GM21360 (cell line): ENCODE measurements around the gene STXBP2.

Source experiments
- ATAC-seq: cut with Tn5 transposase; IDR thresholded peaks from one replicate; pipeline ENCODE4 v1.9.1; 2021; ENCODE audit warnings: mild to moderate bottlenecking, moderate library complexity; ENCODE audit not compliant: unreplicated experiment

The STXBP2 gene

DNA sequence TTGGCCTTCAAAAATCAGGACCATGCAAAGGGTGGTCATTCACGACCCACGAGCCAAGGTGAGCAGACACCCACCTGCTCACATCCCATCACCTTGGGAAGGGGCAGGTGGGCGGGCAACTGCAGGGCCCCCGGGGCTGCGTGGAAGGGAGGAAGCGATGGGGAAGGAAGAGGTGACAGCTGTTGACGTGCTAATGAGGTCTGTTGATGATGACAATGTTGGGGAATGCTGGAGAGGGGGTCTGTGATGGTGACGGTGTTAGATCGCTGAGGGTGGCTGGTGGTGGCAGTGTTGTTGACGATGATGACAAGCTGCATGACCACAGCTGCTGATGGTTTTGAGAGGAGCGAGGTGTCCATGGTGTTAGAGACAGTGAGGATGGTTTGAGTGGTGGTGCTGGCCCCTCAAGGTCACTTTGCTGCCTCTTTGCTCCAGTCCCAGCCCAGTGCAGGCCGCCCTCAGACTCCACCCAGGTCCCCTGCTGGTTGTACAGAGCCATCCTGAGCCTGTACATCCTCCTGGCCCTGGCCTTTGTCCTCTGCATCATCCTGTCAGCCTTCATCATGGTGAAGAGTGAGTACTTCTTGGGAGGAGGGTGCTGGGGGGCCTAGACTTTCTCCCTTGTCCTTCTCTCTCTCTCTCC lies 40.9 kb downstream of the STXBP2 start:
- no peak for ATAC-seq

DNA sequence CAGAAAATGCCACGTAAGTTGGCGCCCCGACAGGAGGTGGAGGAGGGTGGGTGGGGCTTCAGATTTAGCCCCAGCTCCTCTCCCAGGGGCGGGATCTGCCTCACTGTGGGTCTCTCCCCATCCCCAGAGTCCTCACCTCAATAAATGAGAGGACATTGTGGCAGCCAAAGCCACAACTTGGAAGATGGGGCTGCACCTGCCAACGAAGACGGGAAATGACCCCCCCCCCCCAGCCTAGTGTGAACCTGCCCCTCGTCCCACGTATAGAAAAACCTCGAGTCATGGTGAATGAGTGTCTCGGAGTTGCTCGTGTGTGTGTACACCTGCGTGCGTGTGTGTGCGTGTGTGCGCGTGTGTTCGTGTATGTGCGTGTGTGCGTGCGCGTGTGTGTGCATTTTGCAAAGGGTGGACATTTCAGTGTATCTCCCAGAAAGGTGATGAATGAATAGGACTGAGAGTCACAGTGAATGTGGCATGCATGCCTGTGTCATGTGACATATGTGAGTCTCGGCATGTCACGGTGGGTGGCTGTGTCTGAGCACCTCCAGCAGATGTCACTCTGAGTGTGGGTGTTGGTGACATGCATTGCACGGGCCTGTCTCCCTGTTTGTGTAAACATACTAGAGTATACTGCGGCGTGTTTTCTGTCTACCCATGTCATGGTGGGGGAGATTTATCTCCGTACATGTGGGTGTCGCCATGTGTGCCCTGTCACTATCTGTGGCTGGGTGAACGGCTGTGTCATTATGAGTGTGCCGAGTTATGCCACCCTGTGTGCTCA lies 42.3 kb downstream of the STXBP2 start:
- no peak for ATAC-seq

DNA sequence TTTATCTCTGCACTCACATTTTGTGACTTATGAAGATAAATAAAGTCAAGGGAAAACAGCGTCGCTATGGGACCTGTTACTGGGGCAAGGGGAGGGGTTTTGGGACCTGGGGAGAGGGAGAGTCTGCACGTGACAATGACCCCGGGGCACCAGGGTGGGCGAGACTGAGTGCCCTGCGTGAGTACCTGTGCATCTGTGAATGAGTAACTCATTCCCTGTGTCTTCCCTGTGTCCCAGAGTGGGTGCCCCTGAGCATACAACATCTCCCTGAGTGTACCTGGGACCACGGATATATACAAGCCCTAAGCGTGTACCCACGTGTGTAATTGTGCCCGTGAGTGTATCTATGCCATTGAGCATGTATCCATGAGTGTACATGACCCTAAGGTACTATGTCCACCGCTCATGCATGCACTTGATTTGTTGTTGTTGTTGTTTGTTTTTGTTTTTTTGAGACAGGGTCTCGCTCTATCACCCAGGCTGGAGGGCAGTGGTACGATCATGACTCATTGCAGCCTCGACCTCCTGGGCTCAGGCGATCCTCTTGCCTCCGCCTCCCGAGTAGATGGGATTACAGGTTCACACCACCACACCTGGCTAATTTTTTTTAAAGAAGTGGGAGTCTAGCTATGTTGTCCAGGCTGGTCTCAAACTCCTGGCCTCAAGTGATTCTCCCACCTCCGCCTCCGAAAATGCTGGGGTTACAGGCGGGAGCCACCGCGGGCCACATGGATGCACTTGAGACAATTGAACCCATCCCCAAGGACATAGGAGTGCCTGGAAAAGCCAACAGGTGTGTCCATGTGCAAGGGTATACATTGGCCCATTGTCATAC lies 43.1 kb downstream of the STXBP2 start:
- ATAC-seq, result no peak

DNA sequence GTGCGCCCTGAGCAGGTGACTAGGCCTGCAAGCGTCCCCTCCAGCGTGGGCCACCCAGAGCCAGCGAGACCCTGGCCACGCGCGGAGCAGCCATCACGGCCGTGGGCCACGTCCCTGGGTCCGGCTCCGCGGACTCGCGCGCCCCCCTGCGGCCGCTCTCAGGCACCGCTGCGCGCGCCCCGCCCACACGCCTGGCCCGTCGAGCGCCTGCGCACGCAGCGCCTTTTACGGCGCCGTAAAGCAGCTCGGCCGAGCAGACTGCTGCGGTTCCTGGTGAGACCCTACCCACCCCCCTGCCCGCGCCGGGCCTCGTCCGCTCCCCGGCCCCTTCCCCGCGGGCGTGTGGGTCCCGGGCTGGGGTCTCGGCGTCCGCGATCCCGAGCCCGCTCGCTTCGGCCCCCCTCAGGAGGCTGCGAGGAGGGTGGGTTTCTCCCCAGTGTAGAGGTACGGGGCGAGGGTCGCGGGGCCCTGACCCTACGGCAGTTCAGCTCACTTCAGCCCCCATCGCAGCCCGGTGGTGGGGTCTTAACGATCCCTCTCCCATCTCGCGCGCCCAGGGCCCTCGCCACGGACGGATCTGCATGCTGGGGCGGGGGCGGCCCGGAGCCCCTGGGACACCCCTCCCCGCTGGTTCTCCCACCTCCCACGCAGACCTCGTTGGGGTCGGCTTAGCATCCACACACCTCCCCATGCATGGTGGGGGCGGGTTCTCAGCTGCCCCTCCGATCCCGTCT lies 43.9 kb downstream of the STXBP2 start, which contains the start of gene TRAPPC5:
TSS of gene TRAPPC5 (plus strand) at position 228 of the 734 bp plus-strand sequence. CDS start 1,421 bp downstream, outside the sequence.
- ATAC-seq, result peak; percentile 44

DNA sequence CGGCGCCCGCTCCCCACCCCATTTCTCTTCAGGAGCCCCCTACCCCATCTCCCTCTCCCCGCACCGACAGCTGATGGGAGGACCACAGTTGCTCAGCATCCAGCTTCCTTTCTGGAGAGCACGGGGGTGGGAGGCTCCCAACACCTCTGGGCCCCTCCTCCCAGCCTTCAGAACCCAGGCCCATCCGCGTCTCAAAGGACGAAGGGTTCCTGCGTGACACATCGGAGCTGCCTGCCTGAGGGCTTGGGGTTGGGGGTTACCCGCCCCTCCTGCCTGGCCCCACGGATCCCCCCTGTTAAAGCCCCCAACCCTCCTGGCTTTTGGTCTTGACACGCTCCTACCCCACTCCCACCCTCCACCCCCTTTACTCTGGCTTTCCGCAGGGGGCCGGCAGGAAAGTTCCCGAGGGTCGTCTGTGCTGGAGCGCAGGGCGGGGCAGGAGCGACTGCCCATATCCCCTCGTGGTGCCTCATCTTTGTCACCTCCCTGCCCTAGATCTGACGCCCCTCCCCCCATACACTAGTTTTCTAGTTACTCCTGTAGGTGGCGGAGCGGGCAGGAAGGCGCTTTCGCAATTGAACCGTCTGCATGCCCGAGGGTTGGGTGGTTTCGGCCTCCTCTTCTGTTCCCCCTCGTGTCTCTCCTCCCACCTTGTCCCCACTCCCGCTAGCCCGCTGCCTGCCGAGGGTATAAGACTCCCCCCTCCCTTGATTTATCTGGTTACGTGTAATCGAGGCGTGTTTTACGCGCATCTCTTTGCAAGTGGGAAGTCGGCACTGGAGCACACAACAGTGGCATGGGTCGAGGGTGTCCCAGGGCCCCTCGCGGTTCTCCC lies 44.6 kb downstream of the STXBP2 start:
- ATAC-seq, result peak; percentile 26

DNA sequence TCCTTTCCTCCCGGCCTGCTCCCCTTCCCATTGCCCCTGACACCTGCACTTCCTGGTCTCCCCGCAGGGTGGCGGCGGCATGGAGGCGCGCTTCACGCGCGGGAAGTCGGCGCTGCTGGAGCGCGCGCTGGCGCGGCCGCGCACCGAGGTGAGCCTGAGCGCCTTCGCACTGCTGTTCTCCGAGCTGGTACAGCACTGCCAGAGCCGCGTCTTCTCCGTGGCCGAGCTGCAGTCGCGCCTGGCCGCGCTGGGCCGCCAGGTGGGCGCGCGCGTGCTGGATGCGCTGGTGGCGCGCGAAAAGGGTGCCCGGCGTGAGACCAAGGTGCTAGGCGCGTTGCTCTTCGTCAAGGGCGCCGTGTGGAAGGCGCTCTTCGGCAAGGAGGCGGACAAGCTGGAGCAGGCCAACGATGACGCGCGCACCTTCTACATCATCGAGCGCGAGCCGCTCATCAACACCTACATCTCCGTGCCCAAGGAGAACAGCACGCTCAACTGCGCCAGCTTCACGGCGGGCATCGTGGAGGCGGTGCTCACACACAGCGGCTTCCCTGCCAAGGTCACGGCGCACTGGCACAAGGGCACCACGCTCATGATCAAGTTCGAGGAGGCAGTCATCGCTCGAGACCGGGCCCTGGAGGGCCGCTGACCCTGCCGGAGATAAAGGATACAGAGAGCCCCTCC lies 45.4 kb downstream of the STXBP2 start:
- ATAC-seq, result no peak

DNA sequence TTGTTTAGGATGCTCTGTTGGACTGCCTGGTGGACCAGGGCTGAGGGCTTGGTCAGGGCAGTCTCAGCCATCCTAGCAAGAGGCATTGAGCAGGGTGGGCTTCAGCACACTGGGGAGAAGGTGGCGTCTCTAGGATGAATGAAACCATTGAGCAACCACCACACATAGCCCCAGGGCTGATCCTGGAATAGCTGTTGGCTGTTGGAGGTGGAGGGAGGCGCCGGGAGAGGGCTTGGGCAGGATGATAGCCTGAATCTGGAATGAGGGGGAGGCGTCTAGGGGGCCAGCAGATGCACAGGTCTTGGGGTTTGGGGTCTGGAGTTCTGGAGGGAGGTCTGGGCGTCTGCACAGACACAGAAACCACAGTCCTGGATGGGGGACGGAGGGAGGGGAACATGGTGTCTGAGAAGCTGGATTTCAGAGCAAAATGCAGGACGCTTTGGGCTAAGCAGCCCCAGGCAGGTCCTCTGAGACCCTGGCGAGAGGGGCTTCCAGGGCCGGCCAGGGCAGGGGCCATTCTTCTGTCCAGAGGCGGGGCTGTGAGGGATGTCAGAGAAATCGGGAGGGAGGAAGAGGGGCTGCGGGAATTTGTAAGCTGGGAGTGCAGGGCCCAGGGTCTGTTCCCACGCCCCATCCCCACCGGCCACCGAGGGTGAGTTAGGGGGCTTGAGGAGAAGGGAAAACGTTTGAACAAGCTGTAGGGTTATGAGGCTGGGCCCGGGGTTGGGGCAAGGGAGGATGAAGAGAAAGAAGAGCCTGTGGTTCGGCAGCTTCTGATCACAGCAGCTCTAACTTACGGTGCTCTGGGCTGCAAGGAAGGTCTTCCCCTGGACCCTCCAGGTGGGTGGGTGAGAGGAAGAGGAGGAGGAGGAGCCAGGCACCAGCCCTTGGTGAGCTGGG lies 48.9 kb downstream of the STXBP2 start:
- ATAC-seq, result no peak

DNA sequence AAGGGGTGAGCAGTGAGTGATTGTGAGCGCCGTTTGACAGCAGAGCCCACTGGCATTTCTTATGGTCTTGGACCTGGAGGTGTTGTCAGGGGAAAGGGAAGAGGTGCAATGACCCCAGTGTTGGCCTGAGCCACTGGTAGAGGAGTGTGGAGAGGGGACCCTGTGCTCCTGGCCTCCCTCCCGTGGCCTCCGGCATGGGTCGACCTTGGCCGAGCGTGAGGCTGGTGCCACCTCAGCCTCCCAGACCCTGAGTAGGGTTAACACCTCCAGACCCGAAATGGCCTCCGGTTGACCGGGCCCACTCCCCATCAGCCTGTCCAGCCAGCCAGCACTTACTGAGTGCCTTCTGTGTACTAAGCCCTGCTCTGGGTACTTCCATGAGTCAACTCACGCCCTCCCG lies 50.3 kb downstream of the STXBP2 start:
- no peak for ATAC-seq

DNA sequence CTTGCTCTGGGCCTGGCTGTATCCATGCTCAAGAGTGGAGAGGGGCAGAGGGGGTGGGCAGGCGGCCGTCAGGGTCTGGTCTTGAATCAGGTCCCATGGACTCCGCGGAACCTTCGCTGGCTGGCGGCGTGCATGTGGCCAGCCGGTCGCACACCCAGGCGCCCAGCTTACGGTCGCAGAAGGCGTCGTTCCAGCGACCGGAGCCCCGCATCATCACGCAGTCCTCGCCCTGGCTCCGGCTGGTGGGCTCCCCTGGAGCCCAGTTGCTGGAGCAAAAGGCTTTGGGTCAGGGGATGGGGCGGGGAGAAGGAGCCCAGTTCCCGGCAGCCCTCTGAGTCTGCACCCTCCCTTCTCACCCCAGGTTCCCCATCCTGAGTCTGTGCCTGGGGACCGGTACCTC lies 52.3 kb downstream of the STXBP2 start:
- ATAC-seq, result no peak

DNA sequence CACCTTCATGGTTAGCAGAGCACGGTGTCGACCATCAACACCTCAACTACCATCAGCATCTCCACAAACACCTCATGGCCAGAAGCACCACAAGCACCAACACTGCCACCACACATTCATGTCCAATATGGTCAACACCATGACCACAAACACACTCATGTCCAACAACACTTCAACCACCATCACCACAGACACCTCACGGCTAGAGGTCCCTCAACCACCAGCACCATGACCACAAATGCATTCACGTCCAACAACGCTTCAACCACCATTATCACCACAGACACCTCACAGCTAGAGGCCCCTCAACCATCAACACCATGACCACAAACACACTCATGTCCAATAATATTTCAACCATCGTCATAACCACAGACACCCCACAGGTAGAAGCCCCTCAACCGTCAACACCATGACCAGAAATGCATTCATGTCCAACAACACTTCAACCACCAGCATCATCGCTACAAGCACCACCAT lies 53.9 kb downstream of the STXBP2 start:
- ATAC-seq, result no peak

DNA sequence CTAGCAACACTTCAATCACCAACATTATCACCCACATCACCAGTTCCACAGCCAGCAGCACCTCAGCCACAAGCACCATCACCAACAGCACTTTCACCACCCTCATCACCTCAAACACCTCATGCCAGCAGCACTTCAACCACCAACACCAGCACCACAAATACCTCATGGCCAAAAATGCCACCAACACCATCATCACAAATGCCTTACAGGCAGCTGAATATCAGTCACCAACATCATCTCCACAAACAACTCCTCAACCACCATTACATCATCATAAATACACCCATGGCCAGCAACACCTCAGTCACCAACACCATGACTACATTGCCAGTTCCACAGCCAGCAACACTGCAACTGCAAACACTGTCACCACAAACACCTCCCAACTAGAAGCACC lies 54.6 kb downstream of the STXBP2 start:
- ATAC-seq, result no peak

DNA sequence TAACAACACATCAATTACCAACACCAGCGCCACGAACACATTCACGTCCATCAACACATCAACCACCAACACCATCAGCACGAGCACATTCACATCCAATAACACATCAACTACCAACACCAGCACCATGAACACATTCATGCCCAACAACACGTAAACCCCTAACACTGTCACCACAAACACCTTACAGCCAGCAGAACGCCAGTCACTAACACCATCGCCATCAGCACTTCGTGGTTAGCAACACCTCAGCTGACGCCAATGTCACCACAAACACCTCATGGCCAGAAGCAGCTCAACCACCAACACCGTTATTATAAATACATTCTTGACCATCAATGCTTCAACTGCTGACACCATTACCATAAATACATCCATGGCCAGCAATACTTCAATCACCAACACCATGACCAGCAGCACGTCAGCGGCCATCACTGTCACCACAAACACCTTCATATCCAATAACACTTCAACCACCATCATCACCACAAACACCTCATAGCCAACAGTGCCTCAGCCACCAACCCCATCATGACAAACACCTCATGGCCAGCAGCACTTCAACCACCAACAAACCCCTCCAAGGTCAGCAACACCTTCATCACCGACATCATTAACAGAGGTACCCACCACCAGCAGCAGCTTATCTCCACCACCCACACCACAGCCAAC lies 55.6 kb downstream of the STXBP2 start:
- ATAC-seq, result no peak

DNA sequence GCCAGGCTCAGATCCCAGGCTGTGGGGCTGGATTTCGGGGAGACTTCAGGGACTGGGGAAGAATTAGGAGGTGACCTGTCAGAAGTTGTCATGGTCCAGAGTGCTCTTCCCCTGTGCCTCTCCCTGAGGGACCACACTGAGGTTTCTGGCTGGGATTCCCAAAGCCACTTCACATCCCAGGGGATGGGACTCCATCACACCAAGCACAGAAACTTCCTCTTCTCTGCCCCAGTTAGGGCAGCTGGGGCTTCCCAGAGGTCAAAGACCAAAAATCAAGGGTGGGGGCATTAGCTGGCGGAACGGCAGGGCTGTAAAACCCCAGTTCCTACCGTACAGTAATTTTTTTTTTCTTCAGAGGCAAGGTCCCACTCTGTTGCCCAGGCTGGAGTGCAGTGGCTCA lies 57.6 kb downstream of the STXBP2 start:
- ATAC-seq, result no peak
